ENCODE data around the gene NOSTRIN.
"Not testable (repeated sequence)": the region's sequence is repeated elsewhere in the genome, so short reads cannot be mapped to it uniquely, and the experiment has no call there.

The NOSTRIN gene, protein sequence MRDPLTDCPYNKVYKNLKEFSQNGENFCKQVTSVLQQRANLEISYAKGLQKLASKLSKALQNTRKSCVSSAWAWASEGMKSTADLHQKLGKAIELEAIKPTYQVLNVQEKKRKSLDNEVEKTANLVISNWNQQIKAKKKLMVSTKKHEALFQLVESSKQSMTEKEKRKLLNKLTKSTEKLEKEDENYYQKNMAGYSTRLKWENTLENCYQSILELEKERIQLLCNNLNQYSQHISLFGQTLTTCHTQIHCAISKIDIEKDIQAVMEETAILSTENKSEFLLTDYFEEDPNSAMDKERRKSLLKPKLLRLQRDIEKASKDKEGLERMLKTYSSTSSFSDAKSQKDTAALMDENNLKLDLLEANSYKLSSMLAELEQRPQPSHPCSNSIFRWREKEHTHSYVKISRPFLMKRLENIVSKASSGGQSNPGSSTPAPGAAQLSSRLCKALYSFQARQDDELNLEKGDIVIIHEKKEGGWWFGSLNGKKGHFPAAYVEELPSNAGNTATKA

GRCh38 chr2:168801961-168802858, at the start of gene NOSTRIN:
Gene NOSTRIN (plus strand): TSS chr2:168802637. CDS start chr2:168802647, 10 bp downstream.
- no peak for DNase-seq (ENCODE audit: low spot score)

DNA sequence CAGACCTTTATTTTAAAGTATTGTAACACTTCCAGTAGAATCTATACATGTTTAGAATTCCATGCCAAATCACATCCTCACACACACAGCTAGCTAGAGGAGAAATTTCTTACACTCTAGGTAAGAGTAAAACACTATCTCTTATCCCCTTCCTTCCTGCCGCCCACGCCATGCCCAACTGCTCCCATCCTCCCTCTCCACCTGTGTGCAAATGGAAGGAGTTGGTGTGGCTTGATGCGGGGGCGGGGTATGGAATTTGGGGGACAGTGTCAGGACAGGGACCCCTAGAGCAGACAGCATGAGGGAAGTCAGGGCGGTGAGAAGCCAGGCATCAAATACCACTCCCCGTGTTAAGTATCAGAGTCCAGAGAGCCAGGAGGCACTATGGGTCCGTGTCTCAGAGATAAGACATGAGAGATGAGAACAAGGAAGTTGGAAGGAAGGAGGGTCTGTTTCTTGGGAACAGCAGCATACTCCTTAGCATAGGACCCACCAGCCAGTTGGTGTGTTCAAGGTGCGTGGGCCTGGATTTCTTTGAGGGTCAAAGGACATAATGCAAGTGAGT, 48.6 kb upstream of the NOSTRIN start:
- no peak for DNase-seq (ENCODE audit: low spot score)

GRCh38 chr2:168757223-168757622, 45.2 kb upstream of the NOSTRIN start:
- no peak for DNase-seq (ENCODE audit: low spot score)

GRCh38 chr2:168758970-168759820, 43.2 kb upstream of the NOSTRIN start:
- DNase-seq (ENCODE audit: low spot score) = peak; percentile 11

DNA sequence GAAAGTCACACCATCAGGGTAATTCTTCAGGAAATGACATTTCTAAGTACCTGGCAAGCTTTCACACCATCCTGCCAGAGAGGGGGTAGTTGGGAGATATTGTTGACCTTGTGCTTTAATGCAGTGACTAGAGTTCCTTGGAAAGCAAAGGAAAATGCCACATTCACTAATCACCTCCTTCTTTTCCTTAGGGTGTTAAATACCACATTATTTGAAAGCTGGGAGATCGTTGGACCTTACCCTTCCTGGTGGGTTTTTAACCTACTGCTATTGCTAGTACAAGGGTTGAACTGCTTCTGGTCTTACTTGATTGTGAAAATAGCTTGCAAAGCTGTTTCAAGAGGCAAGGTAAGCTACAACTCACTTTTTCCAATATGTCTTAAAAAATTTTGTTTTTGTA, 37.0 kb upstream of the NOSTRIN start:
- no peak for DNase-seq (ENCODE audit: low spot score)

GRCh38 chr2:168766600-168766999, 35.8 kb upstream of the NOSTRIN start:
- DNase-seq (ENCODE audit: low spot score) = no peak

DNA sequence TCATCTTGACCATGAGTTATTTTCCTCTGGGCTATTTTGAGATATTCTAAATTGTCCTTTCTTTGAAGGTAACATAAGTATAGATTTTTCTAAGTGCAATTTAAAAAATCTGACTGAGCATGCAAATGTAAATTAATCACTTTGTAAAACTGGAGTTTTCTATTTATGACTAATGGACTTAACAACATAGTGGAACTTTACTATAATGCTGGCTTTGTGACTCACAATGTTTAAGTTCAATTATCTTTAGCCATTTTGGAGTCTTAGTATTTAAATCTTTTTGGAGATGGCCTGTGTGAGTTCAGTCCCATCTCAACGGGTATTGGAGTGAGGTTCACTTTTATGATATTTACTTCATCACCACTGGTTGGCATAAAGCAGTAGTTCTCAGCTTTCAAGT, 35.2 kb upstream of the NOSTRIN start:
- DNase-seq (ENCODE audit: low spot score) = no peak

DNA sequence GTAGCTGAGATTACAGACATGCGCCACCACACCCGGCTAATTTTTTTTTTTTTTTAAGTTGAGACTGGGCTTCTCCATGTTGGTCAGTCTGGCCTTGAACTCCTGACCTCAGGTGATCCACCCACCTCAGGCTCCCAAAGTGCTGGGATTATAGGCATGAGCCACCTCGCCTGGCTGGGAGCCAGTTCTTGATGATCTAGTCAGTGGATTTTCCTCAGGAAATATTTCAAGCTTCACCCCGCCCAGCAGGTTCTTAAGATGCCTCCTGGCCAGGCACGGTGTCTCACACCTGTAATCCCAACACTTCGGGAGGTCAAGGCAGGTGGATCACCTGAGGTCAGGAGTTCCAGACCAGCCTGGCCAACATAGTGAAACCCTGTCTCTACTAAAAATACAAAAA, 34.1 kb upstream of the NOSTRIN start:
- DNase-seq (ENCODE audit: low spot score) = not testable (repeated sequence)

- no peak for DNase-seq (ENCODE audit: low spot score)
Observed at GRCh38 chr2:168770796-168771195, 31.6 kb upstream of the NOSTRIN start.

GRCh38 chr2:168772704-168773103, 29.7 kb upstream of the NOSTRIN start:
- DNase-seq (ENCODE audit: low spot score) = no peak

GRCh38 chr2:168773128-168773527, 29.3 kb upstream of the NOSTRIN start:
- DNase-seq (ENCODE audit: low spot score) = no peak

DNA sequence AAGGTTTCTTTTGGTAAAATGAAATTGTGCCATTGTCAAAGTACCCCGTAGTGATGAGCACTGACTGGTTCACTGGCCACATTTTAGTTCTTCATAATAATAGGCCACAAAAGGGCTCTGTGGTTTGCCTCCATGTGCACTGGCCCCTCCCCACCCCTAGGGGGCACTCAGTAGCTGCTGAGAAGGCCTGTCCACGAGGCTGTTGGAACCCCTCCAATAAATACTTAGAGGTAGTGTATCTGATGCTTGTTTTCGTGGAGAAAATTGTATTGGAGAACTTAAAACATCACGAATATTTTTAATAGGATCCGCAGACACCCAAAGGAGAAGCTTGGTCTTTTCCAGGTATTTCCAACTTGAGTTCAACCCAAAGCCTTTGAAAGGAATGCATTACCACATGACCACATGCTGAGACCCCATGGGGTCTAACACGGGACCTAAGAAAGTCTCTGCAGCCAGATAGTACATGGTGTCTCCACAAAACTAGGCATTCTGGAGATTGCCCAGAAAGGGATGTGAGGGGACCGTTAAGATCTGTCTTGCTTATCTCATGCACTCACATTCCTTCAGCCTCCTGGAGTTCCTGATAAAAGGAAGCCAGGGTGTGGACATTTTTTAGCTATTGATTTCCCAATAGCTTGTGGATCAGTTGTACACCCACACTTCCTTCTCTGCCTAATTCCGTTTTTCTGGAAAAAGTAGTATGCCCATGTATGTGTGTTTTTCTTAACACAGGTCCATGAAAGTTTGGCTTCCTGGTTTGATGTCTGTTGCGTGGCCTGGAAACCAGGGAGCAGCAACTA, 28.5 kb upstream of the NOSTRIN start:
- no peak for DNase-seq (ENCODE audit: low spot score)

DNA sequence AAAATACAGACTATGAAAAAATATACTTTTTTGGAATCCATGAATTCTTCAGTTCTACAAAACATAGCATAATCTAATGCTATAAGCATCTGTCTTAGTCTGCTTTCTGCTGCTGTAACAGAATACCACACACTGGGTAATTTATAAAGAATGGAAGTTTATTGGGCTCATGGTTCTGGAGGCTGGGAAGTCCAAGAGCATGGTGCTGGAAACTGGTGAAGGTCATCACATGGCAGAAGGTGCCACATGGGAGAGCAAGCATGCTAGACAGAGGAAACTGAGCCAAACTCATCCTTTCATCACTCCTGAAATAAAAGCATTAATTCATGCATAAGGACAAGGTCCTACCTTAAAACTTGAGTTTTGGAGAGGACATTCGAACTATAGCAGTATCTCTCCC, 26.6 kb upstream of the NOSTRIN start:
- DNase-seq (ENCODE audit: low spot score) = no peak

DNA sequence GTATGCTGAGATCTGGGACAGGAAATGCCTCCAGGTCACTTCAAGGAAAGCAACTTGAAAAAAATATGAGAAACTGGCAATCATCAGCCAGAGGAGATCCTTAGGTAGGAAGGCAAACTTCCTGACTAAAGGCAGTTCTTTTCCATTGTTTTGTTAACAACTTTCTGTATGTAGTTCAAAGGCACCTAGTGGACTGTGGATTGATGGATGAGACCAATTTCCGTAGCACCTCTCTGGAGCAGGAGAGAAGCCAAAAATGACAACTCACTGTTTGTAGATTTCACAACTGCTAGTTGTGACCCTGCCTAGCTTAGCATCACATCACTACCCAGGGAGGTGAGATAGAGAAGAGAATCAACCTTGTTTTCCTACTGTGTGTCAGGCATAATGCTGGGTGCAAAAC, 21.8 kb upstream of the NOSTRIN start:
- DNase-seq (ENCODE audit: low spot score) = no peak

DNA sequence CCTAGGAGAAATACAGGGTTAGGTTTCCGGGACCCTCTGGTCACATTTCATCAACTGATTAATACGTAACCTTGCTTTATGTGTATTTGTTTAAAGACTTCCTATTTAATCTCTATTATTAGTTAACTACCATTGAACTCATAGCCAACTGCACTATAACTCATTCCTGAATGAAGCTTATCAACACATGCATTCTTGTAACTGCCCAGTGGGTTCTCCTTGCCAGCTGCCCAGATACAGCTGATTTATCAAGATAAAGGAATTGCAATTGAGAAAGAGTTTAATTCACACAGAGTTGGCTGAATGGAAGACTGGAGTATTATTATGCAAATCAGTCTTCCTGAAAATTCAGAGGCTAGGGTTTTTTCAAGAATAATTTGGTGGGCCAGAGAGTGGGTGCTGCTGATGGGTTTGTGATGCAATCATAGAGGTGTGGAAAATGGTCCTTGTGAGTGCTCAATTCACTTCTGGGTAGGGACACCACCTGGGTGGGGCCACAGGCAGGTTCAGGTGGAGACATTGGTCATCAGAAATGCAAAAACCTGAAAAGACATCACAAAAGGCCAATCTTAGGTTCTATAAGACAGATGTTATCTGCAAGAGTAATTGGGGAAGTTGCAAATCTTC, 21.1 kb upstream of the NOSTRIN start:
- DNase-seq (ENCODE audit: low spot score) = no peak

DNA sequence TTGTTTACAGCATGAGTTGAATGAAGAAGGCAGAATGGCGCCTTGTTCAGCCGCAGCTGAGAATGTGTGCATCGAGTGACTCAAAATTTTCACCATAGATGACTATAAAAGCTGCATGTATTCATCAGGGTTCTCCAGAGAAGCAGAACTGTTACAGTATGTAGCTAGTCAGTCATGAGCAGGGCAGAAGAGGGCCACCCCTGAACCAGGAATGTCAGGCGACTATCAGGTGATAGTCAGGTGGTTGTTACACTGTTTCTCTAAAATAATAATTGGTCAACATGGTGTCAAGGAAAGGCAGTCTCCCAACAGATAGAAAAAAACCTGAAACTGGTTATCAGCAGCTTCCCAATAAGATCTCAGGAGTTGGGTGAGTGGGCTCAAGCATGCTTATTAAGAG, 20.2 kb upstream of the NOSTRIN start:
- no peak for DNase-seq (ENCODE audit: low spot score)

DNA sequence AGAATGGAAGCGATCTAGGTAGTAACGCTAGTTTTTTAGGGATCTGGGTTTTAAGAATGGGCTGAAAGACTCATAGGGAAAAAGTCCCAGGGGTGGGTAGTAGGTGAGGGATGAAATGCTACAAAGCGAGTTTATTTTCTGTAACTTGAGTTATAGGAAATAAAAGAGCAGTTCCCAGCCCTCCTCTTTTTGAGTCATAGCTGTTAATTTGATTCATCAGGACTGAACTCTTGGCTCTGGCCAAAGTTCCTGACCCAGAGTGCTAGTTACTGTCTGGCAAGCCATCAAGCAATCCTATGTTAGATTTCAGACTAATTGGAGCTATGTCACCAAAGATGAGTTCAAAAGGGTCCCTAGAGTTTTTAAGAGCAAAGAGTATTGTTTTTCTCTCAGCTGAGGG, 17.4 kb upstream of the NOSTRIN start:
- no peak for DNase-seq (ENCODE audit: low spot score)

DNA sequence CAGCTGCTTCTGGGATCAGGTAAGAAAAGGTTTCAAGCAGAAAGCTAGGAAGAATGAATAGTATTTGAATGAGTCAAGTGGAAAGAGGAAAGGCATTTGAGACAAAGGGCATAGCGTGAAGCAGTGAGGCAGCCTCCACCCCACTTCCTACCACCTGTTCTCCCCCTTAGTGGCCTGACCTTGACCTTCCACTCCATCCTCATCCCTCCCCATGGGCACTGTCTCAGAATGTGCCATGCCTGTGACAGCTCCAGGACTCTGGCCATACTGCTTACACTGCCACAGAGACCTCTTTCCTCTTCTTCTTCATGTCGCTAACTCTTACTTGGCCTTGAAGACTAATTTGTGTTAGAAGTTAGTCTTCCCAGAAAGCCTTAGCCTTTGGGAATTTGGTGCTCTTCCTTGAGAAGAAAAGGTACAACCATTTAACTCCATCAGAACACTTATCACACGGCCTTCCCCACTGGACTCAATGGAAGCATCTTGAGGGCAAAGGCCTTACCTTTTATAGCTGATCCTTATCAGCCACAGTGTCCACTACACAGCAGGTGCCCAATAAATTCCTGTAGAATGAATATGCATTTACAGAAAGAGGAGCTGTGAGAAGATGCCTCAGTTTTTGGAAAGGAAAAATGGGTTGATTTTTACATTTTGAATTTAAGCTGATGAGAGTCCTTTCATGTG, 15.2 kb upstream of the NOSTRIN start:
- no peak for DNase-seq (ENCODE audit: low spot score)

- no peak for DNase-seq (ENCODE audit: low spot score)
Observed at GRCh38 chr2:168787782-168788376, 14.6 kb upstream of the NOSTRIN start.

Measured in putamen (tissue), 1 donor.